GM12892 (cell line): ENCODE results near the gene GJD2.

ENCODE experiments used
- DNase-seq: peaks from one replicate; pipeline ENCODE4 v3.0.0; 2011; ENCODE audit not compliant: insufficient read length
- FAIRE-seq: peaks from 2 replicates; lab custom pipeline; 2011; peaks lifted over from hg19 to GRCh38; lab: Jason Lieb, UNC
- POLR2A ChIP-seq: IDR thresholded peaks from 2 replicates; pipeline ENCODE4 v1.6.1; 2011; ENCODE audit warnings: low read depth, low read length, control low read depth
- POLR2AphosphoS5 ChIP-seq: IDR thresholded peaks from 2 replicates; pipeline ENCODE4 v1.6.1; 2011; ENCODE audit warnings: low read depth, low read length, control low read depth
- TAF1 ChIP-seq: IDR thresholded peaks from 2 replicates; pipeline ENCODE4 v1.6.1; 2011; ENCODE audit warnings: low read depth, mild to moderate bottlenecking, control low read depth, low read length, borderline replicate concordance

The GJD2 gene

GRCh38 chr15:34721802-34722438, 32.9 kb downstream of the GJD2 start:
- DNase-seq (peak; percentile 14), FAIRE-seq (no peak)
- TF ChIP-seq POLR2AphosphoS5 (no peak), TAF1 (no peak), POLR2A (no peak)

GRCh38 chr15:34721157-34721801, 33.5 kb downstream of the GJD2 start:
- no peak for DNase-seq
- TF ChIP-seq TAF1 (no peak), POLR2A (no peak), POLR2AphosphoS5 (no peak)
- no peak for FAIRE-seq

DNA sequence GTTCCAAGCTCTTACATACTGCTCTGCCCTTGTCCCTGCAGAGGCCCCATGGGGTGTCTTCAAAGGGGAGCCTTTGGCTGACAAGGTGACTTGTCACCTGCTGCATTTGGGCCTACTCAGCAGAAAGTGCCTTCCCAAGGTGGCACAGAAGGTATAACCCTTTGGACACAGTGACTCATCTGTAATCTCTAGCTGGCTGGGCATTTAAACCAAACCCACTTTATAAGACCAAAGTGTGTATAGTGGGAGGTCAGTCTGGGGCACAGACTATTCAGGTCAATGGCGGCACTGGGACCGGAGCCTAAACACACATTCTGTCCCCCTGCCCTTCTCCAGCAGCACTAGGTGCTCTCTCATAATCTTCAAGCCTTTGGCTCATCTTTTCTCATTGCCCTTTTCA, 35.1 kb downstream of the GJD2 start:
- FAIRE-seq (no peak), DNase-seq (no peak)

DNA sequence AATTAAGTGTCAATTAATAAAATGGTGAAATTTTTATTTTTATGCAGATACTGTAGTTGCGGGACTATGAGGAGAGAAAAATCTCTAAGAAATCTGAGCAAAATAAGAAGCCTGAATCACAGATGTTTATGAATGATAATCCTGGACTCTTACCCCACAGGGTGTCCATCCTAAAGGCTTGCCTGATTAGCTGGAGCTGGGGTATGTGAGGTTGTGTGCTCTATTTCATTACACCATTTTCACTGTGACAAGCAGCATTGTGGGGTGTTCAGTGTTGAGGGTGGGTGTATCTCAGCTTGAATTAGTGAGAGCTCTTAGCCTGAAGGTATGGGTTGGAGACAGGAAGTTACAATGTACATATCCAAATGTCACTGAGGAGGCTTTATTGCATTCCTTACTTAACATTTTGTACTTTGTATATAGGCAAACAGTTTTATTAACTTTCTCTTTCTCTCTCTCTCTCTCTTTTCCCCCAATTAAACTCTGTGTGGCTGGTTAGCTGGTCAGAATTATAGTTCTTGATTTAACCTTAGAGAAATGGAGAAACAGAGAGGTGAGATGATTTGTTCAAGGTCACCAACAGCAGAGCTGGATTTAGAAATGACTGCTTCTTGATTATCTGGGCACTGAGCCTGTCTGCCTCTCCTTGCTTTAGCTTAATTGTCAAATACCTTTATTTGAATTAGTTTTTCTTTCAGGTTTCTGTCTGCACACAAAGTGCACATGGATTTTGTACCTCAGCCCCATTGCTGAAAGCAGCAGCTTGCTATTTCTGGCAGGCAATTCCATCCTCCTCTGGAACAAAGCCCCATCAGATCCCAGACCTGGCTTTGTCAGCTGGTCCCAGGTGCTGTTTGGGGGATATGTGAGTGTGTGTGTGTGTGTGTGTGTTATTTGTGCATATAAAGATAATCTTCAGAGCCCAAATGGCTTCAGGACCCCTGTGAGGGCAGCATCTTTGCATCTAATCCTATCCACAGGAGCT, 35.8 kb downstream of the GJD2 start:
- FAIRE-seq: no peak
- no peak for DNase-seq
- TF ChIP-seq TAF1 (no peak), POLR2A (no peak), POLR2AphosphoS5 (no peak)

More for the DNA sequence above, 35.1 kb downstream of the GJD2 start:
- TF ChIP-seq TAF1 (no peak), POLR2AphosphoS5 (no peak), POLR2A (no peak)

DNA sequence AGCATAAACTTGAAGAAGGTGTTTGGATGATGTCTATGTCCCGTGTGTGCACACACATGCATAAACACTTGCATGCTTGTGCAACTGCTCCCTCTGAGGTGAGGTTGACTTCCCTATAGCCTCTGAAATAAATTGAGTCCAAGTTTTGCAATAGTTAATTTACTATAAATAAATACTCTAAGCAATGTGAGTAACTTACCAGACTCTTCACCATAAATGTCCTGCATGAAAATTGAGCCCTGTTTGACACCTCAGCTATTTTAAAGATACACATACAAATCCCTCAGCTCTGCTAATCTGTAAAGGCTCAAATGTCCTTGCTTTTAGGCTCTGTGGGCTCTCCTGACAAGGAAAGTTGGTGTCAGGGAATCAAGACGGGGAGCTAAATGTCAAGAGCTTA, 37.1 kb downstream of the GJD2 start:
- no peak for FAIRE-seq
- TF ChIP-seq TAF1 (no peak), POLR2A (no peak), POLR2AphosphoS5 (no peak)
- no peak for DNase-seq

DNA sequence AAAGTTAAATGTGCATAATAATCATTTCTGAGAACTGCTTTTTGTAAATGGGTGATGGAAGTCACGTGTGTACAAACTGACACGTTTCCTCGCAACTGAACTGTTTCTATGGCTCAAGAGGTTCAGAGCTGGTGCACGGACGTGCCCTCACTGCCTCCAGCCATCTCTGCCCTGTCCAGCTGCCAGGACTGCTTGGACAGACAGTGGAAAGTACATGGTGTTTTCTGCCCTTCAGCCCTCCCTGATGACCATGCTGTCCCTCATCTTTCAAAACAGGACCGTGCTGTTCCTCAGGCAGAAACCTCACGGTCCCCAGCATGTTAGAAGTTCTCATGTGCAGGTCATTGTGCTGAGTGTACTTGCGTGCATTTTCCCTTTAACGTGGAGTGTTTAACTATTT, 38.7 kb downstream of the GJD2 start:
- DNase-seq (no peak), FAIRE-seq (no peak)
- TF ChIP-seq TAF1 (no peak), POLR2AphosphoS5 (no peak), POLR2A (no peak)

GRCh38 chr15:34714476-34715121, 40.2 kb downstream of the GJD2 start:
- TF ChIP-seq POLR2A: no peak
- TF ChIP-seq TAF1: no peak
- no peak for TF ChIP-seq POLR2AphosphoS5
- FAIRE-seq (no peak), DNase-seq (no peak)

GRCh38 chr15:34713635-34714034, 41.2 kb downstream of the GJD2 start:
- DNase-seq (no peak), FAIRE-seq (no peak)
- TF ChIP-seq POLR2A: no peak
- no peak for TF ChIP-seq TAF1
- no peak for TF ChIP-seq POLR2AphosphoS5

DNA sequence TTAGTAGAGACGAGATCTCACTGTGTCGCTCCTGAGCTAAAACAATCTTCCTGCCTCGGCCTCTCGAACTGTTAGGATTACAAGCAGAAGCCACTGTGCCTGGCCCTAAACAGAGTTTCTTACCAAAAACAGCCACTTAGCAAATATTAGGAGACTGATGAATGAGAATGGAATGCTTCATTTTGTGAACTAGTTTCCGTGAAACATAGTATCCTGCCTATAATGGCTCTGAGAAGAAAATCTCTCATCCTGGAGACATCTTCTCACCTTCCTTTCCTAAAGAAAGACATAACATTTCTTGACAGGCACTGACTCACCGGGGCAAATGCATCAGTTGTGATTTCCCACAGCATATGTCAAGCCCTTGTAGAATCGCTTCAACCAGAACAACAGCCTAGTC, 44.9 kb downstream of the GJD2 start:
- no peak for DNase-seq
- TF ChIP-seq POLR2AphosphoS5 (no peak), TAF1 (no peak), POLR2A (no peak)
- no peak for FAIRE-seq

DNA sequence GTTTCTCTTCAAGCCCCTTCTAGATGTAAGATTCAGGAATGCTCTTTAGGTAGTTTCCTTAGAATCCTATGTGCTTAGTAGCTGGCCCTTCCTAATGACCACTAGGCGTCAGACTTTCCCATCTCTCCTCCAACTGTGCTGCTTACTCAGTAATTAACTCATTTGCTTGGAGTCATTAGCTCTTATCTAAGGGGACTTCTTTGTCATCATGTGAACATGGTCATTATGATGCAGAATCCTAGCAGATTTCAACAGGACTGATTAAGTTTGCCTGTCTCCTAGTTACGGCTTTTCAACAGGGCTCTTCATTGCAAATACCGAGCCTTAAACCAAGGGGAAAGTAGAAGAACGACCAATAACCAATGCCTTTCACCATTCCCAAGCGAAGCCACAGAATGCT, 46.4 kb downstream of the GJD2 start:
- FAIRE-seq: no peak
- TF ChIP-seq TAF1: no peak
- TF ChIP-seq POLR2AphosphoS5: no peak
- no peak for TF ChIP-seq POLR2A
- no peak for DNase-seq

DNA sequence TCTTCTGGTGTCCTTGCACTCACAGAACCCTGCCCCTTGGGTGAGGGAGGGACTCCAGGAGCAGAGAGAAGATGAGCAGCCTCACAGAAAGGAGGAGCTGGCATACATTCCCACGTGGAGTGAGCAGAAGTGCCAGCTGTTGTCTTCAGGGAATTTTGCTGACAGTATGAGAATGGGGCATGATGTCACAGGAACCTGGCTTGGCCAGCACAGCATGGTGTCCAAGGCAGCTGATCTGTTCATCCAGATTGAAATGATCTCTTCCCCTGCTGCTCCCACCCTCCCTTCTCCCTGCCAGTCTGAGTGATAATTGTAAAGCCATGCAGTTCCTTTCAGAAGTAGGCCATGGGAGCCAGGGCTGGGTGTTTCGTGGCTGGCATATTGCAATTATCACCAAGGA, 53.3 kb downstream of the GJD2 start:
- DNase-seq: no peak
- TF ChIP-seq POLR2A: no peak
- TF ChIP-seq TAF1: no peak
- no peak for TF ChIP-seq POLR2AphosphoS5
- no peak for FAIRE-seq
